CD4-positive, alpha-beta T cell (primary cell): ENCODE measurements around the gene EPB41L5. TPM values are rescaled to one million over a fixed set of nuclear protein-coding genes. Genes with fewer than 3 reads are reported as not detected.

Experiments used
- ATAC-seq: fragments of 200-7000 bp; cut with Tn5 transposase; one replicate; pipeline ENCODE4 v1.10.0; 2022; ENCODE audit warnings: mild to moderate bottlenecking; ENCODE audit not compliant: poor library complexity
- CTCF ChIA-PET: fragments of 350-600 bp; sonication (Branson Sonifier 250); formaldehyde crosslinking; loops from one replicate; lab custom pipeline; 2021; ENCODE audit warnings: antibody characterized with exemption, inconsistent platforms; lab: Charles Lee
- POLR2A ChIA-PET: fragments of 350-600 bp; sonication (Branson Sonifier 250); formaldehyde crosslinking; loops from one replicate; lab custom pipeline; 2021; ENCODE audit warnings: antibody characterized with exemption, inconsistent platforms; lab: Charles Lee
- DNase-seq, 14 experiments: peaks; one replicate each; pipeline ENCODE4 v3.0.0-alpha.2; 2013 to 2020; ENCODE audit warnings: mixed read lengths in 2 of 14
- H3K27ac ChIP-seq, 2 donors: one replicate each; pipeline versions ENCODE4 v1.5.1 to v1.7.0; 2013; ENCODE audit warnings: low read length in 2 of 2, low read depth in 1 of 2, mild to moderate bottlenecking in 1 of 2
- H3K27me3 ChIP-seq, 2 experiments: 1 replicate in 1 of 2; 2 replicates in 1 of 2; pipeline versions ENCODE4 v1.6.1 to v1.7.0; 2013; ENCODE audit warnings: low read length in 2 of 2, control low read depth in 1 of 2, mild to moderate bottlenecking in 1 of 2, moderate library complexity in 1 of 2; ENCODE audit not compliant: insufficient read depth in 2 of 2, control insufficient read depth in 1 of 2
- H3K36me3 ChIP-seq: one replicate; pipeline ENCODE4 v1.6.1; 2013; ENCODE audit warnings: low read length, control low read depth; ENCODE audit not compliant: insufficient read depth
- H3K4me1 ChIP-seq: one replicate; pipeline ENCODE4 v1.6.1; 2013; ENCODE audit warnings: low read length, control low read depth; ENCODE audit not compliant: insufficient read depth
- H3K4me3 ChIP-seq: one replicate; pipeline ENCODE4 v1.5.1; 2013; ENCODE audit warnings: mild to moderate bottlenecking, low read length, moderate library complexity
- H3K9me3 ChIP-seq, 2 experiments: 1 replicate in 1 of 2; 2 replicates in 1 of 2; pipeline versions ENCODE4 v1.6.1 to v1.7.0; 2013; ENCODE audit warnings: low read length in 2 of 2, mild to moderate bottlenecking in 2 of 2, control low read depth in 1 of 2, moderate library complexity in 1 of 2; ENCODE audit not compliant: control insufficient read depth in 1 of 2, insufficient read depth in 1 of 2
- H3K27ac Mint-ChIP-seq: one replicate; pipeline ENCODE4 v1.8.0; 2020; ENCODE audit warnings: mixed read lengths
- H3K27me3 Mint-ChIP-seq: one replicate; pipeline ENCODE4 v1.8.0; 2021; ENCODE audit warnings: mixed read lengths
- H3K36me3 Mint-ChIP-seq: one replicate; pipeline ENCODE4 v1.8.0; 2021; ENCODE audit warnings: low read depth, mixed read lengths
- H3K4me1 Mint-ChIP-seq: one replicate; pipeline ENCODE4 v1.8.0; 2021; ENCODE audit warnings: low read depth, mixed read lengths
- H3K4me3 Mint-ChIP-seq: one replicate; pipeline ENCODE4 v1.8.0; 2020; ENCODE audit warnings: mild to moderate bottlenecking, mixed read lengths
- H3K9me3 Mint-ChIP-seq: one replicate; pipeline ENCODE4 v1.8.0; 2020; ENCODE audit warnings: mixed read lengths
- CTCF ChIP-seq: fragments of 200-600 bp; IDR thresholded peaks from one replicate; pipeline ENCODE4 v1.8.0; 2022; ENCODE audit warnings: antibody characterized with exemption, mild to moderate bottlenecking
- intact Hi-C, 2 experiments: fragments of 100-400 bp; cut with DNase I in 1 of 2; cut with micrococcal nuclease in 1 of 2; formaldehyde crosslinking; loops; one replicate each; pipeline versions ENCODE4 v1.15.1 to v1.9.0; 2023 to 2025; cut with DNase I, micrococcal nuclease
- total RNA-seq, 174 experiments: library from RNA in 2 of 174; stranded (reverse) in 2 of 174; gene quantifications; one replicate each; pipeline ENCODE4 v1.2.3 and lab custom pipeline; 2021 to 2026

The EPB41L5 gene
- total RNA-seq, 2 experiments from 2014 or later = 4.6 to 5.1 TPM

- H3K27me3 ChIP-seq = no peaks in the 10 kb centered on the region
- Mint-ChIP-seq H3K9me3 (no peaks in the 10 kb centered on the region), H3K27ac (no peak overlapping the region), H3K4me1 (no peaks in the 10 kb centered on the region), H3K36me3 (no peaks in the 10 kb centered on the region), H3K4me3 (no peak overlapping the region), H3K27me3 (no peaks in the 10 kb centered on the region)
- no peak for TF ChIP-seq CTCF
- H3K4me3 ChIP-seq = no peak overlapping the region
- intact Hi-C loops = no loop called here
- ChIA-PET CTCF (no interaction called here), POLR2A (no interaction called here)
- no peaks in the 10 kb centered on the region for H3K9me3 ChIP-seq
- peaks cover 2% of the 10 kb centered on the region for H3K4me1 ChIP-seq
- H3K36me3 ChIP-seq = no peaks in the 10 kb centered on the region
- DNase-seq (no peak), ATAC-seq (no peak)
- no peak overlapping the region for H3K27ac ChIP-seq
These were observed 11.4 kb upstream of the EPB41L5 start for GRCh38 chr2:120001471-120001870.

DNA sequence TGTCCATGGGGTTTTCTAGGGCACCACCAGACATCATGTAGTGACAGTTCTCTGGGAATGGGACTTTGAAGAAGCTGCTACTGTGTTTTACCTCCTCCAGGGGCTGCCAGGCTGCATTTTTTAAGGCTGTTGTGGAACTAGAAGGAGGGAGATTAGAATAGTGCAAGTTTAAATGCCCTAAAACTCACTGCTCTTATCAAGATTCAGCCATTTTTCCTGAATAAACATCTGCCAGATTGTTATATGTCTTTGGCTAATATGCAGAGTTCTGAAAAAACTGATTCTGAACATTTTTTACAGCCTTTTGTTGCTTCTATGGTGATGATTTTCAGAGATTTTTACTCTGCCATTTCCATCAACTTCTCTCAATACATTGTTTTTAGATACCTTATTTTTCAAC is 8.6 kb upstream of the EPB41L5 start:
- H3K27me3 ChIP-seq = no peaks in the 10 kb centered on the region
- no peaks in the 10 kb centered on the region for H3K9me3 ChIP-seq
- TF ChIP-seq CTCF = no peak
- H3K27ac ChIP-seq = no peak overlapping the region
- CTCF ChIA-PET = no interaction called here
- no peak overlapping the region for H3K4me3 ChIP-seq
- Mint-ChIP-seq H3K27ac (no peak overlapping the region), H3K9me3 (no peaks in the 10 kb centered on the region), H3K4me1 (no peaks in the 10 kb centered on the region), H3K27me3 (no peaks in the 10 kb centered on the region), H3K36me3 (no peaks in the 10 kb centered on the region), H3K4me3 (no peak overlapping the region)
- H3K36me3 ChIP-seq = no peaks in the 10 kb centered on the region
- DNase-seq (no peak), ATAC-seq (no peak)
- H3K4me1 ChIP-seq = peaks cover 8% of the 10 kb centered on the region
- POLR2A ChIA-PET = no interaction called here
- intact Hi-C loops = no loop called here

- Mint-ChIP-seq H3K9me3 (no peaks in the 10 kb centered on the region), H3K4me3 (no peak overlapping the region), H3K27ac (no peak overlapping the region), H3K27me3 (no peaks in the 10 kb centered on the region), H3K4me1 (no peaks in the 10 kb centered on the region), H3K36me3 (no peaks in the 10 kb centered on the region)
- no peak for TF ChIP-seq CTCF
- CTCF ChIA-PET = no interaction called here
- POLR2A ChIA-PET = no interaction called here
- DNase-seq = no peak
- Histone ChIP-seq H3K4me1 (peaks cover 8% of the 10 kb centered on the region), H3K4me3 (no peak overlapping the region), H3K27ac (no peak overlapping the region), H3K27me3 (no peaks in the 10 kb centered on the region), H3K36me3 (no peaks in the 10 kb centered on the region), H3K9me3 (no peaks in the 10 kb centered on the region)
- intact Hi-C loops = no loop called here
- ATAC-seq = no peak
These were observed 6.9 kb upstream of the EPB41L5 start for GRCh38 chr2:120005834-120006521.
